Measurements from ENCODE around the gene MRFAP1L1. TPM values are rescaled to one million over a fixed set of nuclear protein-coding genes. Genes with fewer than 3 reads are reported as not detected.

The MRFAP1L1 gene
- total RNA-seq, 2 experiments from 2014 or later = 41.4 to 42.5 TPM

Other genes starting within 250 kb of the MRFAP1L1 start
- not detected for gene PPP2R2C, start 237.3 kb downstream of the MRFAP1L1 start, total RNA-seq
- gene MAN2B2, start 134.7 kb downstream of the MRFAP1L1 start, total RNA-seq = 10 to 100 TPM; 10.6 to 10.9 TPM
- 100 to 1,000 TPM; 107 to 109 TPM for gene MRFAP1, start 69.2 kb downstream of the MRFAP1L1 start, total RNA-seq
- 1 to 10 TPM in 1 of 2 experiments, under 1 TPM in 1; 0.37 to 2.5 TPM for gene S100P, start 16.0 kb downstream of the MRFAP1L1 start, total RNA-seq
- gene BLOC1S4, start 6.3 kb upstream of the MRFAP1L1 start, total RNA-seq = 10 to 100 TPM; 19.4 to 21.0 TPM
- gene KIAA0232, start 72.9 kb upstream of the MRFAP1L1 start, total RNA-seq = 10 to 100 TPM; 13.8 to 14.7 TPM
- 10 to 100 TPM; 38.4 to 39.3 TPM for gene TBC1D14, start 200.0 kb upstream of the MRFAP1L1 start, total RNA-seq